K562 (cell line): ENCODE results near the gene SCYGR3. TPM values are rescaled to one million over a fixed set of nuclear protein-coding genes. Genes with fewer than 3 reads are reported as not detected.

ENCODE experiments used
- ATAC-seq: fragments of 200-7000 bp; cut with Tn5 transposase; 3 replicates; pipeline ENCODE4 v1.9.1; 2020; ENCODE audit warnings: moderate library complexity
- BruUV-seq: library from RNA; stranded (reverse); fragments of 400-500 nt; replicated peaks from 2 replicates; lab custom pipeline; 2021; lab: Mats Ljungman, UMichigan
- CTCF ChIA-PET: fragments of 300-600 bp; formaldehyde crosslinking; extraction: SDS; loops from one replicate; lab custom pipeline; 2021; ENCODE audit warnings: low intra/inter-chr PET ratio; lab: Yijun Ruan, JAX
- POLR2A ChIA-PET: fragments of 300-600, 350-650 bp; sonication (Branson Sonifier 250); formaldehyde crosslinking; extraction: SDS; loops from one replicate; lab custom pipeline; 2021; ENCODE audit warnings: antibody characterized with exemption, inconsistent platforms; lab: Yijun Ruan, JAX
- DNase-seq, 4 experiments: peaks; one replicate each; pipeline versions ENCODE4 v3.0.0 to v3.0.0-alpha.2; 2011 to 2018; ENCODE audit warnings: low spot score in 3 of 4, mixed read lengths in 3 of 4; ENCODE audit errors: extremely low read depth in 1 of 4
- FAIRE-seq: peaks from 2 replicates; lab custom pipeline; 2011; peaks lifted over from hg19 to GRCh38; lab: Jason Lieb, UNC
- H2AFZ ChIP-seq: 2 replicates; pipeline ENCODE4 v1.6.0; 2011; ENCODE audit warnings: low read depth, low read length, control low read depth, inconsistent platforms
- H3K27ac ChIP-seq: fragments of 200-600 bp; 3 replicates; pipeline ENCODE4 v1.8.0; 2011; ENCODE audit warnings: low read depth, mild to moderate bottlenecking, control low read depth, inconsistent platforms, low read length, moderate library complexity, mixed read lengths; ENCODE audit errors: extremely low read depth
- H3K27me3 ChIP-seq, 2 experiments: fragments of 300-600 bp in 1 of 2; 2 replicates in 1 of 2; 3 replicates in 1 of 2; pipeline versions ENCODE4 v1.6.0 to v1.8.0; 2011; ENCODE audit warnings: inconsistent platforms in 2 of 2, low read length in 2 of 2, mild to moderate bottlenecking in 1 of 2, mixed read lengths in 1 of 2, moderate library complexity in 1 of 2; ENCODE audit not compliant: control insufficient read depth in 2 of 2, insufficient read depth in 2 of 2
- H3K36me3 ChIP-seq: fragments of 300-600 bp; 3 replicates; pipeline ENCODE4 v1.8.0; 2011; ENCODE audit warnings: mild to moderate bottlenecking, low read length, inconsistent platforms; ENCODE audit not compliant: control insufficient read depth, insufficient read depth
- H3K4me1 ChIP-seq, 2 experiments: fragments of 200-600 bp in 1 of 2; replicated peaks in 1 of 2; 2 replicates in 1 of 2; 3 replicates in 1 of 2; pipeline versions ENCODE4 v1.5.1 to v1.8.0; 2011; ENCODE audit warnings: inconsistent platforms in 2 of 2, low read length in 2 of 2, mild to moderate bottlenecking in 1 of 2, mixed read lengths in 1 of 2, moderate library complexity in 1 of 2; ENCODE audit not compliant: control insufficient read depth in 2 of 2, insufficient read depth in 2 of 2
- H3K4me2 ChIP-seq: 2 replicates; pipeline ENCODE4 v1.6.1; 2011; ENCODE audit warnings: low read length, control low read depth, inconsistent platforms, mixed read lengths; ENCODE audit not compliant: insufficient read depth
- H3K4me3 ChIP-seq: fragments of 200-600 bp; sonication (generic), shearing (Covaris generic); 2 replicates; pipeline ENCODE4 v1.5.1; 2016; ENCODE audit warnings: control low read depth, inconsistent platforms
- H3K79me2 ChIP-seq: fragments of 200-600 bp; 3 replicates; pipeline ENCODE4 v1.8.0; 2011; ENCODE audit warnings: low read length, inconsistent platforms; ENCODE audit not compliant: control insufficient read depth, insufficient read depth
- H3K9ac ChIP-seq, 2 experiments: 2 replicates each; pipeline versions ENCODE4 v1.6.0 to v1.6.1; 2011; ENCODE audit warnings: low read depth in 2 of 2, low read length in 2 of 2, control low read depth in 1 of 2, inconsistent platforms in 1 of 2, mild to moderate bottlenecking in 1 of 2, mixed read lengths in 1 of 2; ENCODE audit not compliant: insufficient read depth in 1 of 2
- H3K9me1 ChIP-seq: one replicate; pipeline ENCODE4 v1.6.0; 2011; ENCODE audit warnings: inconsistent platforms, mild to moderate bottlenecking, low read length, moderate library complexity; ENCODE audit not compliant: control insufficient read depth, insufficient read depth
- H3K9me3 ChIP-seq: replicated peaks from 2 replicates; pipeline ENCODE4 v1.5.1; 2011; ENCODE audit warnings: low read depth, low read length, inconsistent platforms; ENCODE audit not compliant: control insufficient read depth, insufficient read depth
- H4K20me1 ChIP-seq: replicated peaks from 2 replicates; pipeline ENCODE4 v1.6.1; 2011; ENCODE audit warnings: low read length, inconsistent platforms, mixed read lengths; ENCODE audit not compliant: control insufficient read depth, insufficient read depth
- ASH1L ChIP-seq: fragments of 450-650 bp; IDR thresholded peaks from 2 replicates; pipeline ENCODE4 v1.6.1; 2018; ENCODE audit warnings: borderline replicate concordance, mild to moderate bottlenecking, low read depth; ENCODE audit not compliant: partially characterized antibody
- ATF1 ChIP-seq, 2 experiments: fragments of 450-650 bp in 1 of 2; IDR thresholded peaks; 2 replicates each; pipeline ENCODE4 v1.6.1; 2016; ENCODE audit warnings: missing compliant biosample characterization in 1 of 2, missing genetic modification characterization in 1 of 2
- DPF2 ChIP-seq: fragments of 450-650 bp; IDR thresholded peaks from 2 replicates; pipeline ENCODE4 v1.6.1; 2016
- KLF6 ChIP-seq: fragments of 250-450 bp; sonication (Bioruptor Pico); IDR thresholded peaks from 2 replicates; pipeline ENCODE4 v1.4.0; 2020; ENCODE audit warnings: mild to moderate bottlenecking, moderate library complexity, borderline replicate concordance
- POLR2H ChIP-seq: IDR thresholded peaks from 2 replicates; pipeline ENCODE4 v1.6.1; 2016; ENCODE audit warnings: missing genetic modification characterization, low read depth, mild to moderate bottlenecking, control low read depth, missing compliant biosample characterization, moderate library complexity
- PURB ChIP-seq: sonication (generic); formaldehyde crosslinking; IDR thresholded peaks from 2 replicates; pipeline ENCODE4 v1.9.0; 2021; ENCODE audit warnings: low read depth, mild to moderate bottlenecking, missing genetic modification reagents
- SRSF1 ChIP-seq: fragments of 200-400 bp; formaldehyde crosslinking; IDR thresholded peaks from 2 replicates; pipeline ENCODE4 v1.6.1; 2017; ENCODE audit warnings: mild to moderate bottlenecking, low read depth, low read length, moderate library complexity
- SRSF9 ChIP-seq: fragments of 200-400 bp; formaldehyde crosslinking; IDR thresholded peaks from 2 replicates; pipeline ENCODE4 v1.6.1; 2017; ENCODE audit warnings: low read depth, low read length, borderline replicate concordance
- ZFP36 ChIP-seq: fragments of 150-350 bp; IDR thresholded peaks from 2 replicates; pipeline ENCODE4 v1.6.1; 2018; ENCODE audit warnings: low read length, low read depth; ENCODE audit not compliant: partially characterized antibody
- ZNF146 ChIP-seq: IDR thresholded peaks from one replicate; pipeline ENCODE4 v1.6.1; 2018; ENCODE audit warnings: missing compliant biosample characterization; ENCODE audit not compliant: unreplicated experiment
- ZNF24 ChIP-seq: fragments of 450-650 bp; IDR thresholded peaks from 2 replicates; pipeline ENCODE4 v1.6.1; 2016
- ZNF324 ChIP-seq: fragments of 250-450 bp; sonication (Bioruptor Pico); IDR thresholded peaks from 2 replicates; pipeline ENCODE4 v1.4.0; 2020; ENCODE audit warnings: mild to moderate bottlenecking
- ZNF695 ChIP-seq: fragments of 450-650 bp; formaldehyde crosslinking; IDR thresholded peaks from 2 replicates; pipeline ENCODE4 v1.4.0; 2020; ENCODE audit warnings: mild to moderate bottlenecking, moderate library complexity
- ZNF699 ChIP-seq: fragments of 250-450 bp; sonication (Bioruptor Pico); IDR thresholded peaks from 2 replicates; pipeline ENCODE4 v1.8.0; 2021; ENCODE audit warnings: mild to moderate bottlenecking, moderate library complexity; ENCODE audit not compliant: insufficient replicate concordance
- WGBS: fragments of 100-300 bp; shearing (Covaris generic); methylation state at CpG from one replicate; pipeline ENCODE4 v1.1.6; 2016; ENCODE audit warnings: low coverage, mixed read lengths; ENCODE audit not compliant: insufficient coverage; ENCODE audit errors: missing lambda C conversion rate; 5-methylcytosine and 5-hydroxymethylcytosine counted together
- in situ Hi-C: fragments of 300-500 bp; cut with MboI; formaldehyde crosslinking; loops from 4 replicates; pipeline ENCODE4 v1.15.0; 2018; ENCODE audit warnings: inconsistent platforms, mixed read lengths
- intact Hi-C: fragments of 100-400 bp; cut with micrococcal nuclease; formaldehyde crosslinking; loops from 2 replicates; pipeline ENCODE4 v1.14.2; 2022
- polyA plus RNA-seq, 8 experiments: library from polyadenylated mRNA; depleted of rRNA in 4 of 8; stranded (reverse) in 5 of 8; unstranded in 3 of 8; fragments of >200 nt; fragmentation: Nextera tagmentation in 2 of 8; fragmentation: Illumina TruSeq in 1 of 8; extraction: Ambion mirVana in 2 of 8; extraction: Trizol in 1 of 8; gene quantifications; 2 replicates each; pipeline versions ENCODE4 v1.2.1 to v1.2.3, GENCODE V29; 2011 to 2014; ENCODE audit warnings: inconsistent platforms in 1 of 8, missing spikeins in 1 of 8
- total RNA-seq, 7 experiments: library from RNA; depleted of rRNA in 6 of 7; stranded (reverse); fragments of >200 nt in 6 of 7; fragmentation: Illumina TruSeq in 2 of 7; extraction: Trizol in 2 of 7; gene quantifications; 2 replicates each; pipeline versions ENCODE4 v1.2.1 to v1.2.3, GENCODE V29; 2011 to 2021; ENCODE audit warnings: low replicate concordance in 1 of 7
- TF ChIP-seq, protein P1 (sequence below): fragments of 450-650 bp; IDR thresholded peaks from 2 replicates; pipeline ENCODE4 v1.6.1; 2016; ENCODE audit warnings: mild to moderate bottlenecking
- TF ChIP-seq, protein P2 (sequence below): sonication (generic); formaldehyde crosslinking; IDR thresholded peaks from 2 replicates; pipeline ENCODE4 v1.8.1; 2022; ENCODE audit warnings: missing genetic modification reagents
- TF ChIP-seq, protein P3 (sequence below): sonication (generic); formaldehyde crosslinking; IDR thresholded peaks from 2 replicates; pipeline ENCODE4 v1.8.0; 2022; ENCODE audit warnings: missing genetic modification reagents, mild to moderate bottlenecking, borderline replicate concordance

Gene SCYGR3
- total and polyA plus RNA-seq, 9 of the 15 experiments (the other 6 are each of a cell fraction or from before 2014, with no cell fraction given): not detected

DNA sequence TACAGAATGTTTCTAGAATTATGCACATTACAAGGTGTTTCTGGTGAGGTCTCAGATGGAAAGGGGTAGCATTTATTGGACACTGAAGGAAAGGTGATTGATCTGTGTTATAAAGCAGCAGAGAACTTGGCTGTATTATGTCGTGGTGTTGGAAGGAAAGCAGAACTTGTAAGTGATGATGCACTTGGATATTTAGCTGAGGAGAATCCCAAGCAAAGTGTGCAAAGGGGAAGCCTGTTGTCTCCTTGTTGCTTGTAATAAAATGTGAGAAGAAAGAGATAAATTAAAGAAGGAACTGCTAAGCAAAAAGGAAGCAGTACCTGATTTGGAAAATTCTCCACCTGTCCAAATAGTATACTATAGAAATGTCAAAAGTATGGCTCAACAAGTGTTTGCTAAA, 39.8 kb upstream of the SCYGR3 start:
- Histone ChIP-seq H3K27ac (no peak overlapping the region), H3K79me2 (no peaks in the 10 kb centered on the region), H3K9me3 (no peaks in the 10 kb centered on the region), H3K27me3 (peaks cover 0 to 6% of the 10 kb centered on the region in 2 experiments; a peak in 1 of 5 replicates), H3K4me3 (no peak overlapping the region), H3K4me1 (no peaks in the 10 kb centered on the region), H3K9me1 (no peaks in the 10 kb centered on the region), H2AFZ (no peak overlapping the region), H3K36me3 (no peaks in the 10 kb centered on the region), H3K9ac (no peak overlapping the region), H4K20me1 (no peaks in the 10 kb centered on the region), H3K4me2 (no peak overlapping the region)
- CTCF ChIA-PET: no interaction called here
- DNase-seq (no peak), ATAC-seq (no peak), FAIRE-seq (no peak)
- in situ Hi-C loops (no loop called here), intact Hi-C loops (no loop called here)
- TF ChIP-seq DPF2 (no peak), ZNF24 (no peak), ZNF146 (CRISPR knock-in tag) (no peak), POLR2H (tag) (no peak), ZFP36 (no peak), ZNF324 (CRISPR knock-in tag) (no peak), ASH1L (no peak), SRSF9 (no peak), ATF1 (CRISPR knock-in tag; IDR thresholded peaks at IDR 0.05) (no peak), ATF1 (tag; IDR thresholded peaks at IDR 0.05) (no peak), ZNF695 (CRISPR knock-in tag) (no peak), PURB (CRISPR knock-in tag) (no peak), KLF6 (CRISPR knock-in tag) (no peak), SRSF1 (no peak), ZNF699 (CRISPR knock-in tag) (no peak)
- TF ChIP-seq, protein P1, sequence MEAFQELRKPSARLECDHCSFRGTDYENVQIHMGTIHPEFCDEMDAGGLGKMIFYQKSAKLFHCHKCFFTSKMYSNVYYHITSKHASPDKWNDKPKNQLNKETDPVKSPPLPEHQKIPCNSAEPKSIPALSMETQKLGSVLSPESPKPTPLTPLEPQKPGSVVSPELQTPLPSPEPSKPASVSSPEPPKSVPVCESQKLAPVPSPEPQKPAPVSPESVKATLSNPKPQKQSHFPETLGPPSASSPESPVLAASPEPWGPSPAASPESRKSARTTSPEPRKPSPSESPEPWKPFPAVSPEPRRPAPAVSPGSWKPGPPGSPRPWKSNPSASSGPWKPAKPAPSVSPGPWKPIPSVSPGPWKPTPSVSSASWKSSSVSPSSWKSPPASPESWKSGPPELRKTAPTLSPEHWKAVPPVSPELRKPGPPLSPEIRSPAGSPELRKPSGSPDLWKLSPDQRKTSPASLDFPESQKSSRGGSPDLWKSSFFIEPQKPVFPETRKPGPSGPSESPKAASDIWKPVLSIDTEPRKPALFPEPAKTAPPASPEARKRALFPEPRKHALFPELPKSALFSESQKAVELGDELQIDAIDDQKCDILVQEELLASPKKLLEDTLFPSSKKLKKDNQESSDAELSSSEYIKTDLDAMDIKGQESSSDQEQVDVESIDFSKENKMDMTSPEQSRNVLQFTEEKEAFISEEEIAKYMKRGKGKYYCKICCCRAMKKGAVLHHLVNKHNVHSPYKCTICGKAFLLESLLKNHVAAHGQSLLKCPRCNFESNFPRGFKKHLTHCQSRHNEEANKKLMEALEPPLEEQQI: no peak
- TF ChIP-seq, protein P2, sequence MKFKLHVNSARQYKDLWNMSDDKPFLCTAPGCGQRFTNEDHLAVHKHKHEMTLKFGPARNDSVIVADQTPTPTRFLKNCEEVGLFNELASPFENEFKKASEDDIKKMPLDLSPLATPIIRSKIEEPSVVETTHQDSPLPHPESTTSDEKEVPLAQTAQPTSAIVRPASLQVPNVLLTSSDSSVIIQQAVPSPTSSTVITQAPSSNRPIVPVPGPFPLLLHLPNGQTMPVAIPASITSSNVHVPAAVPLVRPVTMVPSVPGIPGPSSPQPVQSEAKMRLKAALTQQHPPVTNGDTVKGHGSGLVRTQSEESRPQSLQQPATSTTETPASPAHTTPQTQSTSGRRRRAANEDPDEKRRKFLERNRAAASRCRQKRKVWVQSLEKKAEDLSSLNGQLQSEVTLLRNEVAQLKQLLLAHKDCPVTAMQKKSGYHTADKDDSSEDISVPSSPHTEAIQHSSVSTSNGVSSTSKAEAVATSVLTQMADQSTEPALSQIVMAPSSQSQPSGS (CRISPR knock-in tag): no peak
- TF ChIP-seq, protein P3, sequence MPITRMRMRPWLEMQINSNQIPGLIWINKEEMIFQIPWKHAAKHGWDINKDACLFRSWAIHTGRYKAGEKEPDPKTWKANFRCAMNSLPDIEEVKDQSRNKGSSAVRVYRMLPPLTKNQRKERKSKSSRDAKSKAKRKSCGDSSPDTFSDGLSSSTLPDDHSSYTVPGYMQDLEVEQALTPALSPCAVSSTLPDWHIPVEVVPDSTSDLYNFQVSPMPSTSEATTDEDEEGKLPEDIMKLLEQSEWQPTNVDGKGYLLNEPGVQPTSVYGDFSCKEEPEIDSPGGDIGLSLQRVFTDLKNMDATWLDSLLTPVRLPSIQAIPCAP: no peak
- BruUV-seq: no TSS peak
- POLR2A ChIA-PET: no interaction called here
- WGBS: 0% methylated on average over 1 of the region's 1 CpG
